Heart left ventricle (tissue), 13 donors: ENCODE data around the gene NAA60.

Source experiments
- POLR2A ChIP-seq, 2 donors: fragments of 450-650 bp; IDR thresholded peaks; one replicate each; pipeline ENCODE4 v1.6.1; 2017; ENCODE audit warnings: antibody characterized with exemption in 2 of 2, mild to moderate bottlenecking in 2 of 2, moderate library complexity in 2 of 2
- TF ChIP-seq, protein P1 (sequence below), 12 donors: fragments of 200-600 bp; sonication (generic) in 4 of 12; IDR thresholded peaks; one replicate each; pipeline versions ENCODE4 v1.5.0 to v1.8.0; 2018 to 2022; ENCODE audit warnings: antibody characterized with exemption in 12 of 12, mild to moderate bottlenecking in 5 of 12
- donor health status: ischemic (EF 13 %, LVEDD 7.1; RV severe dilation, severe dysfunction).
- donor health status: DM: no; HTN: yes; CAD: no.
- donor health status: DM: no; HTN: no; CAD: no.
- donor health status: ischemic (EF 25% LVEDD 6.9; RV normal size, moderate dysfunction).
- donor health status: ischemic (EF 25% LVEDD 5.7; RV mildly dilated, moderate dysfunction).
- donor health status: ischemic (EF 35%, LVEDD 5.7; RV mildly dilated, moderate dysfunction).
- donor health status: nonischemic (EF 11% LVEDD 7.7; RV severe dilation, severe dysfunction).
- donor health status: DM: yes; HTN: yes; CAD: no.
- donor health status: PGD.
- donor health status: ischemic (EF 29% LVEDD 5.4; RV normal size, mild dysfunction).
- donor health status: nonischemic (EF 23%, LVEDD 6.1; RV moderate dilation, normal function).

DNA sequence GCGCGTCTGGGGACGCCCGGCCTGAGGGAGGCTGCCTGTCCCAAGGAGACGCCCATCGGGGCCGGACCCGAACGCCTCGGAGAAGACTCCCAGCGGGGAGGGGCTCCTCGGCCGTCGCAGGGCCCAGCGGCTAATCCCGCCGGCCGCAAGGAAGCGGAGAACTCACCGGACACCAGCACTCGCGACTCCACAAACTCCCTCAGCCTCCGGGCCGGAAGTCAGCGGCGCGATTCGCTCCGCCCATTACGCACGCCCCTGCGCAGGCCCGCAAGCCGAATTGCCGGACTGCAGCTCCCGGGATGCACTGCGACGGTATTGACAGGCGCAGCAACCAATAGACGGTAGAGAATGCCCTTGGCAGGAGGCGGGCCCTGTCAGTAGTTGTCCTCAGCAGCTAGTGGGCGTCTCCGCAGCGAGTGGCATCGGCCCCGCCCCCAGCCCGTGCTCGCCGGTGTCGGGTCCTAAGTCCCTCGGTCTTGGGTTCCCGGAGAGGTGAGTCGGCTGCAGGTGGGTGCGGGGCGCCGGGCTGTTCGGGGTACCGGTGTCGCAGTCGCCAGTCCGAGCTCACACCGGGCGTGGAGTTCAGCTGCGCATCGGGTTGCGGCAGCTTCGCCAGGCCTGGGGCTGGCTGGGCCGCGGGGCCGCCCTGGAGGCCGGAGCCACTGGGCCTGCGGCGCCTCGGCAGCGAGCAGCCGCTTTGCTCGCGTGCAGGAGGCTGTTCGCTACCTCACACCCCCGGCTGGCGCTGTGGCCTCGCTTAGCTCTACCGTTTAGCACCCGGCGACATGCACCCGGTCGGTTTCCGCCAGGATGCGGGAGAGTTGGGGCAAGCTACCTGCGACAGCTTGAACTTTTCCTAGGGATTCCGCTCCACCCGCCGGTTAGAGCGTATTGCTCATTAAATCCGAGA, 42.4 kb upstream of the NAA60 start, which contains the start of the genes ZNF174 and ZSCAN32:
- TF ChIP-seq, protein P1, sequence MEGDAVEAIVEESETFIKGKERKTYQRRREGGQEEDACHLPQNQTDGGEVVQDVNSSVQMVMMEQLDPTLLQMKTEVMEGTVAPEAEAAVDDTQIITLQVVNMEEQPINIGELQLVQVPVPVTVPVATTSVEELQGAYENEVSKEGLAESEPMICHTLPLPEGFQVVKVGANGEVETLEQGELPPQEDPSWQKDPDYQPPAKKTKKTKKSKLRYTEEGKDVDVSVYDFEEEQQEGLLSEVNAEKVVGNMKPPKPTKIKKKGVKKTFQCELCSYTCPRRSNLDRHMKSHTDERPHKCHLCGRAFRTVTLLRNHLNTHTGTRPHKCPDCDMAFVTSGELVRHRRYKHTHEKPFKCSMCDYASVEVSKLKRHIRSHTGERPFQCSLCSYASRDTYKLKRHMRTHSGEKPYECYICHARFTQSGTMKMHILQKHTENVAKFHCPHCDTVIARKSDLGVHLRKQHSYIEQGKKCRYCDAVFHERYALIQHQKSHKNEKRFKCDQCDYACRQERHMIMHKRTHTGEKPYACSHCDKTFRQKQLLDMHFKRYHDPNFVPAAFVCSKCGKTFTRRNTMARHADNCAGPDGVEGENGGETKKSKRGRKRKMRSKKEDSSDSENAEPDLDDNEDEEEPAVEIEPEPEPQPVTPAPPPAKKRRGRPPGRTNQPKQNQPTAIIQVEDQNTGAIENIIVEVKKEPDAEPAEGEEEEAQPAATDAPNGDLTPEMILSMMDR (IDR thresholded peaks at IDR 0.05) = peak in 3 of 12 donors; percentile 13 to 44 (median 16)
- peak in 1 of 2 donors; percentile 76 for TF ChIP-seq POLR2A (IDR thresholded peaks at IDR 0.05)
